ENCODE measurements around the gene ZDHHC17.

The ZDHHC17 gene

GRCh38 chr12:76895796-76896195 lies 131.9 kb downstream of the ZDHHC17 start:
- no peak for TF ChIP-seq CTCF (conservative IDR thresholded peaks at IDR 0.05; ENCODE audit: low read depth, low read length)
- DNase-seq (ENCODE audit: low read depth), result no peak
- H3K4me3 ChIP-seq (ENCODE audit: low read length), result no peak overlapping the region

GRCh38 chr12:76896274-76896673 lies 132.4 kb downstream of the ZDHHC17 start:
- TF ChIP-seq CTCF (conservative IDR thresholded peaks at IDR 0.05; ENCODE audit: low read depth, low read length), result no peak
- H3K4me3 ChIP-seq (ENCODE audit: low read length), result no peak overlapping the region
- no peak for DNase-seq (ENCODE audit: low read depth)

- no peak overlapping the region for H3K4me3 ChIP-seq (ENCODE audit: low read length)
- DNase-seq (ENCODE audit: low read depth), result no peak
- no peak for TF ChIP-seq CTCF (conservative IDR thresholded peaks at IDR 0.05; ENCODE audit: low read depth, low read length)
Observed at GRCh38 chr12:76898442-76898841, 134.5 kb downstream of the ZDHHC17 start.

DNA sequence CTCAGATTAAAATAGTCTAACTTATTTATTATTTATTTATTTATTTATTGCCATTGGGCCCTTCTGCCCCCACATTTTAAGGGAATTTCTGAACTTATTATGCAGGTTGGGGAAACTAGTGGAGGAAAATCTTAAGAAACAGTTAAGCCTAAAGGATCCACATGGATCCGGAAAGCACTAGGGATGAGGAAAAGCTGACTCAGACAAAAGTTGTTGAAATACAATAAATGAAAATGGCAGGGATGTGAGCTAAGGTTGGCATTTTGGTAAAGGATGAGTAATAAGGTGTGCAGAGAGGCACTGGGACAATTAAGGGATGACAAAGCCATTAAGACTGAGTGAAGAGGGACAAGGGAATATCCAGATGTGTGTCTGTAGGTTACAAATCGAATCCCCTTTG lies 135.6 kb downstream of the ZDHHC17 start:
- no peak for TF ChIP-seq CTCF (conservative IDR thresholded peaks at IDR 0.05; ENCODE audit: low read depth, low read length)
- no peak overlapping the region for H3K4me3 ChIP-seq (ENCODE audit: low read length)
- DNase-seq (ENCODE audit: low read depth), result no peak

DNA sequence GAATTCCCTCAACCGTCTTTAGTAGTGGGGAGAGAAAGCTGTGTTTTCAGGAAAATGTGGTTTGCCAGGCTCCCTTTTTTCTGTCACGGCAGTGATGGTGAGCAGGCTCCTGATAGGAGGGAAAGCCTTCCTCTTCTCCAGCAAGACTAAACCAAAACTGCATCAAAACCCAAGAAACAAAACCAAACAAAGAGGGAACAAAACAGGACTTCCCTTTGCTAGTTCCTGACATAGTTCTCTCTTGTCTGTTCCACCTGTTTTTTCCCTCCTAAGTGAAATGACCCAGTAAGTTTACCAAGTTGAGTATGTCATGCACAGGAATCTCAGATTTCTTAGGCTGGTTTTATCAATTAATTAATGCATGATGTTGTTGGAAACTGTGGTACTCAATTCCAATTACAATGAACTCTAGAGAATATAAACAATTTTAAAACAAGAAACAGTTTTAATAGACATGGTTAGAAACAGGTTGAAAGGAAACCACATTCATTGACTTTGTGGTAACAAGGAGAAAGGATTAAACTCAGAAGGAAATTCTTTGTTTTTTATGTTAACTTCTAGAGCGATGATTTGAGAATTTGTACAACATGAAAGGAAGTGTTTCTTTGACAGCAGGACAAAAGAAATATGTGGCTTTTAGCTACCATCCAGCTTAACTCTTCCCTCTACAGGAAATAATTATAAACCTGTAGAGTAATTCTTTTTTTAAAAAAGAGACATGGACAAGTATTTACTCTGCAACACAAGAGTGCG lies 137.9 kb downstream of the ZDHHC17 start:
- TF ChIP-seq CTCF (conservative IDR thresholded peaks at IDR 0.05; ENCODE audit: low read depth, low read length), result no peak
- H3K4me3 ChIP-seq (ENCODE audit: low read length), result no peak overlapping the region
- DNase-seq (ENCODE audit: low read depth), result no peak

Measured in retinal pigment epithelial cell (primary cell).